Measurements from ENCODE around the gene COL1A1. TPM values are rescaled to one million over a fixed set of nuclear protein-coding genes. Genes with fewer than 3 reads are reported as not detected.
A peak's percentile ranks its signal among the peaks of the same experiment; 100 is the strongest.

The COL1A1 gene
- total RNA-seq, 1 experiment from 2014 or later, result 4.5 TPM

GRCh38 chr17:50146230-50146926 lies 55.1 kb downstream of the COL1A1 start:
- Mint-ChIP-seq H3K4me1 (ENCODE audit: insufficient read depth, unreplicated experiment) (peaks cover 38% of the 10 kb centered on the region), H3K27me3 (ENCODE audit: insufficient read depth, unreplicated experiment) (no peaks in the 10 kb centered on the region), H3K27ac (ENCODE audit: low read depth, unreplicated experiment) (peak overlapping the region; percentile 89), H3K36me3 (ENCODE audit: insufficient read depth, unreplicated experiment) (peaks cover 24% of the 10 kb centered on the region), H3K4me3 (ENCODE audit: unreplicated experiment) (no peak overlapping the region), H3K9me3 (ENCODE audit: unreplicated experiment) (no peaks in the 10 kb centered on the region)
- POLR2A ChIA-PET, result no interaction called here
- intact Hi-C loops (cut with micrococcal nuclease), result no loop called here
- CTCF ChIA-PET, result interaction anchor here (0.6 to 1.2 kb wide), 4 partner anchors 15 to 52 kb away, joined by 3 to 8 read pairs (median 4); no protein-coding TSS in a partner anchor
- no peak for DNase-seq (ENCODE audit: unreplicated experiment)
- no TSS peak for BruUV-seq (replicated peaks)
- no peak for TF ChIP-seq CTCF (IDR thresholded peaks at IDR 0.05; ENCODE audit: unreplicated experiment)

- intact Hi-C loops (cut with micrococcal nuclease), result no loop called here
- ChIA-PET CTCF (interaction anchor here (0.6 to 2.1 kb wide), 7 partner anchors 16 to 151 kb away, joined by 3 to 10 read pairs (median 7); no protein-coding TSS in a partner anchor), POLR2A (interaction anchor here (0.6 kb wide), 1 partner anchor 15 kb away, joined by 3 read pairs; no protein-coding TSS in a partner anchor)
- H3K27me3 Mint-ChIP-seq (ENCODE audit: insufficient read depth, unreplicated experiment), result no peaks in the 10 kb centered on the region
- TF ChIP-seq CTCF (IDR thresholded peaks at IDR 0.05; ENCODE audit: unreplicated experiment), result no peak
- BruUV-seq (replicated peaks), result no TSS peak
- peaks cover 38% of the 10 kb centered on the region for H3K4me1 Mint-ChIP-seq (ENCODE audit: insufficient read depth, unreplicated experiment)
- peak overlapping the region; percentile 25 for H3K4me3 Mint-ChIP-seq (ENCODE audit: unreplicated experiment)
- DNase-seq (ENCODE audit: unreplicated experiment), result no peak
- peak overlapping the region; percentile 31 for H3K27ac Mint-ChIP-seq (ENCODE audit: low read depth, unreplicated experiment)
- no peaks in the 10 kb centered on the region for H3K9me3 Mint-ChIP-seq (ENCODE audit: unreplicated experiment)
- peaks cover 31% of the 10 kb centered on the region for H3K36me3 Mint-ChIP-seq (ENCODE audit: insufficient read depth, unreplicated experiment)
Observed at GRCh38 chr17:50145532-50146229, 55.8 kb downstream of the COL1A1 start.

GRCh38 chr17:50144845-50145531 lies 56.4 kb downstream of the COL1A1 start:
- Mint-ChIP-seq H3K36me3 (ENCODE audit: insufficient read depth, unreplicated experiment) (peaks cover 37% of the 10 kb centered on the region), H3K27ac (ENCODE audit: low read depth, unreplicated experiment) (peak overlapping the region; percentile 31), H3K9me3 (ENCODE audit: unreplicated experiment) (no peaks in the 10 kb centered on the region), H3K4me3 (ENCODE audit: unreplicated experiment) (peak overlapping the region; percentile 25), H3K4me1 (ENCODE audit: insufficient read depth, unreplicated experiment) (peaks cover 38% of the 10 kb centered on the region), H3K27me3 (ENCODE audit: insufficient read depth, unreplicated experiment) (no peaks in the 10 kb centered on the region)
- BruUV-seq (replicated peaks), result no TSS peak
- TF ChIP-seq CTCF (IDR thresholded peaks at IDR 0.05; ENCODE audit: unreplicated experiment), result no peak
- peak; percentile 72 for DNase-seq (ENCODE audit: unreplicated experiment)
- CTCF ChIA-PET, result interaction anchor here (0.8 to 2.1 kb wide), 4 partner anchors 16 to 152 kb away, joined by 3 to 10 read pairs (median 8); no protein-coding TSS in a partner anchor
- POLR2A ChIA-PET, result interaction anchor here (0.6 kb wide), 1 partner anchor 15 kb away, joined by 3 read pairs; no protein-coding TSS in a partner anchor
- intact Hi-C loops (cut with micrococcal nuclease), result no loop called here

- peaks cover 38% of the 10 kb centered on the region for H3K4me1 Mint-ChIP-seq (ENCODE audit: insufficient read depth, unreplicated experiment)
- peaks cover 43% of the 10 kb centered on the region for H3K36me3 Mint-ChIP-seq (ENCODE audit: insufficient read depth, unreplicated experiment)
Observed at GRCh38 chr17:50144355-50144754, 57.1 kb downstream of the COL1A1 start.

More at GRCh38 chr17:50144355-50144754, 57.1 kb downstream of the COL1A1 start:
- CTCF ChIA-PET, result interaction anchor here (0.8 to 2.1 kb wide), 3 partner anchors 37 to 152 kb away, joined by 3 to 10 read pairs (median 7); no protein-coding TSS in a partner anchor
- Mint-ChIP-seq H3K27ac (ENCODE audit: low read depth, unreplicated experiment) (peak overlapping the region; percentile 31), H3K4me3 (ENCODE audit: unreplicated experiment) (no peak overlapping the region), H3K27me3 (ENCODE audit: insufficient read depth, unreplicated experiment) (no peaks in the 10 kb centered on the region), H3K9me3 (ENCODE audit: unreplicated experiment) (no peaks in the 10 kb centered on the region)
- TF ChIP-seq CTCF (IDR thresholded peaks at IDR 0.05; ENCODE audit: unreplicated experiment), result no peak
- intact Hi-C loops (cut with micrococcal nuclease), result no loop called here
- DNase-seq (ENCODE audit: unreplicated experiment), result no peak
- POLR2A ChIA-PET, result no interaction called here
- no TSS peak for BruUV-seq (replicated peaks)

Data from MCF 10A (cell line).